Esophagus muscularis mucosa (tissue), 4 donors: ENCODE results near the gene ENOX1. TPM values are rescaled to one million over a fixed set of nuclear protein-coding genes. Genes with fewer than 3 reads are reported as not detected.

Experiments used
- DNase-seq: peaks from one replicate; pipeline ENCODE4 v3.0.0-alpha.2; 2017; ENCODE audit errors: extremely low spot score
- H3K27ac ChIP-seq, 4 donors: fragments of 200-600 bp; sonication (generic); replicated peaks in 1 of 4; 1 replicate in 3 of 4; 2 replicates in 1 of 4; pipeline ENCODE4 v1.5.1; 2016 to 2019; ENCODE audit warnings: mild to moderate bottlenecking in 1 of 4
- H3K27me3 ChIP-seq, 4 donors: fragments of 200-600 bp; sonication (generic); one replicate each; pipeline versions ENCODE4 v1.5.1 to v1.6.0; 2016 to 2019
- H3K36me3 ChIP-seq, 4 donors: fragments of 200-600 bp; sonication (generic); one replicate each; pipeline ENCODE4 v1.5.1; 2016 to 2019
- H3K4me1 ChIP-seq, 4 donors: fragments of 200-600 bp; sonication (generic); one replicate each; pipeline ENCODE4 v1.5.1; 2016 to 2019
- H3K4me3 ChIP-seq, 4 donors: fragments of 200-600 bp; sonication (generic); 1 replicate in 2 of 4; 2 replicates in 2 of 4; pipeline ENCODE4 v1.5.1; 2016 to 2019; ENCODE audit warnings: mild to moderate bottlenecking in 4 of 4, moderate library complexity in 1 of 4
- H3K9me3 ChIP-seq, 4 donors: fragments of 200-600 bp; sonication (generic); 1 replicate in 3 of 4; 2 replicates in 1 of 4; pipeline ENCODE4 v1.5.1; 2016 to 2019
- EP300 ChIP-seq: sonication (generic); formaldehyde crosslinking; IDR thresholded peaks from one replicate; pipeline ENCODE4 v1.6.1; 2017; ENCODE audit warnings: antibody characterized with exemption
- POLR2A ChIP-seq: fragments of 450-650 bp; IDR thresholded peaks from one replicate; pipeline ENCODE4 v1.6.1; 2017; ENCODE audit warnings: antibody characterized with exemption, moderate library complexity, mild to moderate bottlenecking, low read depth
- POLR2AphosphoS5 ChIP-seq, 2 donors: sonication (generic); formaldehyde crosslinking; IDR thresholded peaks; one replicate each; pipeline ENCODE4 v1.6.1; 2017; ENCODE audit warnings: antibody characterized with exemption in 2 of 2
- WGBS: methylation state at CpG from one replicate; pipeline ENCODE4 v1.1.5; 2018; 5-methylcytosine and 5-hydroxymethylcytosine counted together
- intact Hi-C: fragments of 100-400 bp; cut with DNase I; formaldehyde crosslinking; loops from one replicate; pipeline ENCODE4 v1.15.1; 2023
- total RNA-seq, 4 donors: library from RNA; depleted of rRNA; stranded (reverse); fragments of >200 nt; gene quantifications; one replicate each; pipeline versions ENCODE4 v1.1.0 to v1.2.1, GENCODE V29; 2016
- TF ChIP-seq, protein P1 (sequence below), 3 experiments: fragments of 200-600 bp in 2 of 3; fragments of 450-650 bp in 1 of 3; sonication (generic) in 2 of 3; IDR thresholded peaks; one replicate each; pipeline ENCODE4 v1.5.1; 2017 to 2019; ENCODE audit warnings: antibody characterized with exemption in 3 of 3, mild to moderate bottlenecking in 2 of 3, moderate library complexity in 1 of 3

Gene ENOX1
- total RNA-seq, 4 donors from 2014 or later: 9.3 to 14.1 (median 12.4) TPM

DNA sequence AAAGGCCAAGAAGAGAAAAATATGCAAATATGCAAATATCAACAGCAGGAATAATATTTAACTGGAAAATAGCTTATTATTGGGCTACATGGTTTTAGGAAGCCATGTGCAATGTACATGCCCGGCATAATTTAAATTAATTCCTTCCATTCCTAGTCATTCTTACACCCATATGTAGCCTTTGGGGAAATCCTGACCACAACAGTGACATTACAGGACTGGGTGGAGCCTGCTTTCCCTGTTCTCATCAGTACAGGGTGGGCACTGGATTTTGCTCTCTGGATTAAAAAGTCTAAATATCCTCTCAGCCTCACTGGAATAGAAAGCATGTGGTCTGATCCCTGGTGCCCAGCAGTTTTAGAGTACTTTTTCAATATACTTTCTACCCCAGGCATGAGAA is 565.2 kb downstream of the ENOX1 start:
- DNase-seq: no peak
- whole genome bisulfite sequencing: 93% methylated on average over 1 of the region's 1 CpG
- H3K4me3 ChIP-seq: no peak overlapping the region
- TF ChIP-seq, protein P1, sequence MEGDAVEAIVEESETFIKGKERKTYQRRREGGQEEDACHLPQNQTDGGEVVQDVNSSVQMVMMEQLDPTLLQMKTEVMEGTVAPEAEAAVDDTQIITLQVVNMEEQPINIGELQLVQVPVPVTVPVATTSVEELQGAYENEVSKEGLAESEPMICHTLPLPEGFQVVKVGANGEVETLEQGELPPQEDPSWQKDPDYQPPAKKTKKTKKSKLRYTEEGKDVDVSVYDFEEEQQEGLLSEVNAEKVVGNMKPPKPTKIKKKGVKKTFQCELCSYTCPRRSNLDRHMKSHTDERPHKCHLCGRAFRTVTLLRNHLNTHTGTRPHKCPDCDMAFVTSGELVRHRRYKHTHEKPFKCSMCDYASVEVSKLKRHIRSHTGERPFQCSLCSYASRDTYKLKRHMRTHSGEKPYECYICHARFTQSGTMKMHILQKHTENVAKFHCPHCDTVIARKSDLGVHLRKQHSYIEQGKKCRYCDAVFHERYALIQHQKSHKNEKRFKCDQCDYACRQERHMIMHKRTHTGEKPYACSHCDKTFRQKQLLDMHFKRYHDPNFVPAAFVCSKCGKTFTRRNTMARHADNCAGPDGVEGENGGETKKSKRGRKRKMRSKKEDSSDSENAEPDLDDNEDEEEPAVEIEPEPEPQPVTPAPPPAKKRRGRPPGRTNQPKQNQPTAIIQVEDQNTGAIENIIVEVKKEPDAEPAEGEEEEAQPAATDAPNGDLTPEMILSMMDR (IDR thresholded peaks at IDR 0.05): no peak
- TF ChIP-seq EP300 (no peak), POLR2AphosphoS5 (IDR thresholded peaks at IDR 0.05) (no peak), POLR2A (no peak)
- H3K27me3 ChIP-seq: no peaks in the 10 kb centered on the region
- H3K9me3 ChIP-seq: no peaks in the 10 kb centered on the region
- H3K36me3 ChIP-seq: peaks cover 0 to 11% (median 0%) of the 10 kb centered on the region in 4 donors
- no peaks in the 10 kb centered on the region for H3K4me1 ChIP-seq
- intact Hi-C loops: no loop called here
- H3K27ac ChIP-seq: no peak overlapping the region

DNA sequence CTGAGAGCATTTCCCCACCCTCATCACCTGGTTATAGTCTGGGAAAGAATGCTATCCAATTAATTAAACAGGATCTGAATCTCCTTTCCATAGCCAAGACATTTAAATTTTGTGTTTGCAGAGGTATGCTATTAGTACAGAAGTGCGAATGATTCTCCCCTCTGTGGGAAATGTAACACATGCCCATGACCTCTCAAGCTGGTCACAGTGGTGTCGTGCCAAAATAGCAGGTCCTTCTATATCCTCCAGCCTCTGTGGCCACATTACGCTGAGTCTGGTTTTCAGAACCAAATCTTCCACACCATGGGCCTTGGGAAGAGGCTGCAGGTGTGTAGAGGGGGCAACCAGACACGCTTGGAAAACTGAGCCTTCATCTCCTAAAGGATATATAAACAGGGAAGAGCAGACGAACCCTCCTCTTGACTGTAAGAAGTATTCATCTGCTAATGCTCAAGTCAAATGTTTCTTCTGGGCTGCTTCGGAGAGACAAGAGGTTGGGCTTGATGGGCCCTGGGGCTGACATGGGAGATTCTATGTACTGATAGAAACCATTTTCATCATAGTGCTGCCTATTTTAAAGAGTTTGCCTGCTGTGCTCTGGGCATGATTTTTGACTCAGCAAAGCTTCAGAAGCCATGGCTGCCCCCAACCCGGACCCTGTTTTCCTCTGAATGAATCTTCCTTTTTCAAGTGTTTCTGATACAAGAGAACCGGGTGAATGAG is 565.7 kb downstream of the ENOX1 start:
- Histone ChIP-seq H3K4me3 (no peak overlapping the region), H3K4me1 (no peaks in the 10 kb centered on the region), H3K9me3 (no peaks in the 10 kb centered on the region), H3K27ac (no peak overlapping the region), H3K27me3 (no peaks in the 10 kb centered on the region), H3K36me3 (peaks cover 0 to 11% (median 0%) of the 10 kb centered on the region in 4 donors)
- TF ChIP-seq, protein P1 (IDR thresholded peaks at IDR 0.05): no peak
- TF ChIP-seq POLR2A (no peak), POLR2AphosphoS5 (IDR thresholded peaks at IDR 0.05) (no peak), EP300 (no peak)
- intact Hi-C loops: no loop called here
- 90% methylated on average over 8 of the region's 8 CpGs for WGBS
- no peak for DNase-seq

DNA sequence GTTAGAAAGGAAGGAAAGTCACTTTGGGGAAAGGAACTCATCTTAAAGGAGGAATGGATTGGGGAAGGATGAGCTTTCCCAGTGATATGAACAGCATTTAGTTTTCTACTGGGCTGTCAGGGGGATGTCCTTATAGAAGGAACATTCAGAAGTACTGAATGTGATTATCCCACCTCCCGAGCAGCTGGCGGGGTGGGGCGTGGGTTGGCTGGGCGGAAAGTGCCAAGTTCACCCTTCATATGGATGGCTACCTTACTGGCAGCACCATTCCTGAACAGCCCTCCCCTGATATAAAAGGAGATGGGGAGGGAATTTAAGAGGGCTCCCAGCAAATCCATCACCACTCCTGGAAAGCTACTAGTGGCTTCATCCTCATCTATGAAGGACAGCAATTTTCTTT is 572.6 kb downstream of the ENOX1 start:
- intact Hi-C loops: no loop called here
- H3K36me3 ChIP-seq: no peaks in the 10 kb centered on the region
- H3K27ac ChIP-seq: no peak overlapping the region
- no peaks in the 10 kb centered on the region for H3K9me3 ChIP-seq
- 96% methylated on average over 4 of the region's 4 CpGs for WGBS
- H3K27me3 ChIP-seq: no peaks in the 10 kb centered on the region
- no peaks in the 10 kb centered on the region for H3K4me1 ChIP-seq
- TF ChIP-seq EP300 (no peak), POLR2A (no peak), POLR2AphosphoS5 (IDR thresholded peaks at IDR 0.05) (no peak)
- TF ChIP-seq, protein P1 (IDR thresholded peaks at IDR 0.05): no peak
- no peak for DNase-seq
- no peak overlapping the region for H3K4me3 ChIP-seq

DNA sequence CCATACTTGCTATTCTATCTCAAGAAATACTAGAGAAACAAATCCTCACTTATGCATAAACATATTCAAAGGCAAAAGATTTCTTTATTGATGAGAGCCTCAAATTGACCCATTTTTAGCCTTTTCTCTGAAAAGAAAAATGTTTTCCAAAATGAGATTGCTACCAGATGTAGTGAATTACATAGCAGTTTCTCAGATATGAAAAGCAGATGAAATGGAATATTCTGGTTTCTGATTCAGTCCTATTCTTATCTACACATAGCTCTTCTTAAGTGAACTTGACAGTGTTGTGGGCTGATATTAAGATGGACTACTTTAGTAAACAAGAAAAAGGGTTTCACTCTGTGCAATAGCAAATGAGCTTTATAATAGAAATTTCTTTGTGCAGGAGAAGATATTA is 579.9 kb downstream of the ENOX1 start:
- intact Hi-C loops: no loop called here
- H3K36me3 ChIP-seq: no peaks in the 10 kb centered on the region
- H3K4me1 ChIP-seq: no peaks in the 10 kb centered on the region
- H3K27me3 ChIP-seq: no peaks in the 10 kb centered on the region
- TF ChIP-seq, protein P1 (IDR thresholded peaks at IDR 0.05): no peak
- TF ChIP-seq EP300 (no peak), POLR2A (no peak), POLR2AphosphoS5 (IDR thresholded peaks at IDR 0.05) (no peak)
- H3K4me3 ChIP-seq: no peak overlapping the region
- H3K27ac ChIP-seq: no peak overlapping the region
- H3K9me3 ChIP-seq: peaks cover 0 to 8% (median 3%) of the 10 kb centered on the region in 4 donors
- no peak for DNase-seq

DNA sequence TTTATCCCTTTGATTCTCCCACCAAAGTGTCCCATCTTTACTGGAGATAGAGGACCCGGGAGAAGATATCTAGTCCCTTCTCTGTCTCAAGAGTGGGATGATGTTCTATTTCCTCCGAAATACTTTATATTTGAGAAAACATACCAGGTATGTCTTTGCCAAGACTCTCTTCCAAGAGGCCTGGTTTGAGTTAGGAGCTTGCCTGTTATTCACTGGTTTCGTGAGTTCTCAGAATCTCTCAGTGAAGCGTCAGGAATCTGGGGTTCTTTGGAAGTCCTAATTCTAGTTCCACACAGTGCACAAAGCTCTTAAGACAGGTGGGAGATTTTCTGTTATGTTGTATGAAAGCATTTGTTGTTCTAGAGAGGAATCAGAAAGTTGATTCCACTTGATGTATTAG is 581.4 kb downstream of the ENOX1 start:
- Histone ChIP-seq H3K4me1 (no peaks in the 10 kb centered on the region), H3K27ac (no peak overlapping the region), H3K36me3 (no peaks in the 10 kb centered on the region), H3K9me3 (peaks cover 0 to 10% (median 4%) of the 10 kb centered on the region in 4 donors), H3K4me3 (no peak overlapping the region), H3K27me3 (no peaks in the 10 kb centered on the region)
- peak; percentile 21 for DNase-seq
- intact Hi-C loops: no loop called here
- WGBS: 92% methylated on average over 4 of the region's 4 CpGs
- no peak for TF ChIP-seq EP300
- TF ChIP-seq, protein P1 (IDR thresholded peaks at IDR 0.05): no peak
